G401 (cell line): ENCODE measurements around the gene SCP2. TPM values are rescaled to one million over a fixed set of nuclear protein-coding genes. Genes with fewer than 3 reads are reported as not detected.

ENCODE experiments used
- DNase-seq: peaks from one replicate; pipeline ENCODE4 v3.0.0-alpha.2; 2015; ENCODE audit warnings: low spot score
- in situ Hi-C: cut with HindIII; loops from 2 replicates; pipeline ENCODE4 v1.10.0; 2016; ENCODE audit warnings: low sequenced_read_pairs, mixed read lengths
- total RNA-seq: library from RNA; depleted of rRNA; stranded (reverse); fragments of >200 nt; shearing (Covaris generic); gene quantifications from 2 replicates; pipeline ENCODE4 v1.2.3, GENCODE V29; 2014

SCP2 gene
- total RNA-seq, 1 experiment from 2014 or later, result 50.9 TPM

DNA sequence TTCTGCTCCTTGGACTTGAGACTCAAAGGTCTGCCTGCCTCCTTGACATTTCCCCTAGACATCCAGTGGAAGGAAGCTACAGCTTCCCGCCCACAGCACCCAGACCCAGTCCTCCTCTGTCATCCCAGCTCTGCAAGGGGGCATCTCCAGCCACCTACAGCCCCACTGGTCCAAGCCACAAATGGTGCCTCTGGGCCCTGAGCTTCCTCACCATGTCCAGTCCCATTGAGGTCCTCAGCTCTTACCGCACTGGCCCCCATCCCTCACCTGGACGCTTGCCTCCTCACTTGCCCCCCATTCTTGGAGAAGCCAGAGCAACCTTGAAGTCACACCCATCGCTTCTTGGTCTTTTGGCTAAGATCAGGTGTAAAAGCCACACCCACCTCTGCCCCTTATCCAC lies 148.1 kb downstream of the SCP2 start:
- DNase-seq, result no peak
- in situ Hi-C loops, result no loop called here

GRCh38 chr1:53075761-53076163 lies 148.7 kb downstream of the SCP2 start:
- in situ Hi-C loops, result no loop called here
- DNase-seq, result no peak

DNA sequence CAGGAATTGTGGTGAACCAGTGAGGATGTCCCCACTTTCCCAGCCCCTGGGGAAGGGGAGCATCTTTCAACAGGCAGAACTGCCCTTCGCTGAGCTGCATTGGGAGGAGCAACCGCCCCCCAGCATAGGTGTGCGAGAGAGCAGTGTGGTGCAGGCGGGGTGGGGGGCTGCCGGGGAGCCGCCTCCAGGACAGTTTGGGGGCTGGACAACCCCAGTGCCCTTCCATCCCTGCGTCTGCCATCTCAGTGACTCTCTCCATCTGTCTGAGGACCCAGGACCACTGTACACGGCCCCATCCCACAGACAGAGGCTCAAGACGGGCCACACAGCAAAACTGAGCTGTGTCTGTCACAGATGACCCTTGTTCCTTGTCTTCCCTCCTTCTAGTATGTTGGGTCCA lies 149.1 kb downstream of the SCP2 start:
- in situ Hi-C loops, result no loop called here
- no peak for DNase-seq

- in situ Hi-C loops, result no loop called here
- no peak for DNase-seq
Observed at GRCh38 chr1:53076721-53077598, 149.9 kb downstream of the SCP2 start.

GRCh38 chr1:53077599-53077965 lies 150.5 kb downstream of the SCP2 start:
- DNase-seq, result no peak
- in situ Hi-C loops, result no loop called here

DNA sequence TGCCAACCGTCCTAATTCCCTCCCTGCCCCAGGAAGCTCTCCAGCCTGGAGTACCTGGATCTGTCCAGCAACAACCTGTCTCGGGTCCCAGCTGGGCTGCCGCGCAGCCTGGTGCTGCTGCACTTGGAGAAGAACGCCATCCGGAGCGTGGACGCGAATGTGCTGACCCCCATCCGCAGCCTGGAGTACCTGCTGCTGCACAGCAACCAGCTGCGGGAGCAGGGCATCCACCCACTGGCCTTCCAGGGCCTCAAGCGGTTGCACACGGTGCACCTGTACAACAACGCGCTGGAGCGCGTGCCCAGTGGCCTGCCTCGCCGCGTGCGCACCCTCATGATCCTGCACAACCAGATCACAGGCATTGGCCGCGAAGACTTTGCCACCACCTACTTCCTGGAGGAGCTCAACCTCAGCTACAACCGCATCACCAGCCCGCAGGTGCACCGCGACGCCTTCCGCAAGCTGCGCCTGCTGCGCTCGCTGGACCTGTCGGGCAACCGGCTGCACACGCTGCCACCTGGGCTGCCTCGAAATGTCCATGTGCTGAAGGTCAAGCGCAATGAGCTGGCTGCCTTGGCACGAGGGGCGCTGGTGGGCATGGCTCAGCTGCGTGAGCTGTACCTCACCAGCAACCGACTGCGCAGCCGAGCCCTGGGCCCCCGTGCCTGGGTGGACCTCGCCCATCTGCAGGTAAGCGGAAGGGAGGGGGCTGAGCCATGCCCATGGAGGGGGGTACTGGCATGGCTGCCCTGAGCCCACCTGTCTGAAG lies 151.4 kb downstream of the SCP2 start:
- in situ Hi-C loops, result no loop called here
- DNase-seq, result no peak

DNA sequence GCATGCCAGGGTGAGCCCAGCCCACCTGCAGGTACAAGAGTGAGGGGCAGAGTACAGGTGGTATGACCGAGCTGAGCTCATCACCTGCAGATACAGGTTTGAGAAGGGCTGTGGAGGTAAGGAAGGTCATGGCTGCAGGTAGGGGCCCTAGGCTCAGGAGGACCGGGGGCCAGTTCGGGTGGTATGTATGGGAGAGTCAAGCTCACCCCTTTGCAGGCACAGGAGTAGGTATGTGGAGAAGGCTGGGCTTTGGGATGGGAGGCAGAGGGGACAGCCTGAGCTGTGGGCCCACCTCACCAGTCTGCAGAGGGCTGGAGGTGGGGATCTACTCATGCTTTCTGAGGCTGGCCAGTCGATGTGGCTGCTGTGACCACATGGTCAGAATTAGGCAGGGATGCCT lies 152.2 kb downstream of the SCP2 start:
- DNase-seq, result no peak
- in situ Hi-C loops, result no loop called here

DNA sequence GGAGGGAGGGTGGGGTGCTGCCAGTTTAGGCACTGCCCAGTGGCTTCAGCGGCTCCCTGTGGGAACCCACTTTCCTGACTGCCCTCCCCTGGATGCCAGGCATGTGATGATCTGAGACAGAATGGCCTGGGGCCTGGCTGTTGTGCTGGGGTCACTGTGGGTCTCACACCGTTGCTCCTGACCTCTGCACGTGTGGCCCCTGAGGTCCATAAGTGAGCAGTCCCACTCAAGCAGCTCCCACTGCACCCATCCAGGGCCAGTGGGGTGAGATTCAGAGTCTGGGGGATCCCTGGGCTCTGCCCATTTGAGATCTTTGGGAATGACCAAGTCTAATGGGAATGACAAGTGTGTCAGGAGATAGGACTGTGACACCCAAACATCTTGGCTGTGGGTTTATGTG lies 153.0 kb downstream of the SCP2 start:
- no peak for DNase-seq
- in situ Hi-C loops, result no loop called here

DNA sequence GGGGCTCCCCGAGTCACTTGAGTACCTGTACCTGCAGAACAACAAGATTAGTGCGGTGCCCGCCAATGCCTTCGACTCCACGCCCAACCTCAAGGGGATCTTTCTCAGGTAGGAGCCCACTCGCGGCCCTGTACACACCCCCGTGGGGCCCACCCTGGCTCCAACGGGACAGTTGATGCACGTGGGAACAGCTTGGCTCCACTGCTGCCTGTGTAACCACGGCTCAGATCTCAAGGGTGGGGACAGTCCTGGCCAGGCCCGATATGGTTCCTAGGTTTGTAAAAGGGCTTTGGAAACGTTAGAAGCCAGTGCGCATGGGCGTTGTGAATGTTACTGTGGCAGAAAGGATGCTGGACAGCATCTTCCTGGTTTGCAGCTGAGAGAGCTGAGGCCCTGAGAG lies 153.7 kb downstream of the SCP2 start:
- in situ Hi-C loops, result no loop called here
- DNase-seq, result no peak

- DNase-seq, result no peak
- in situ Hi-C loops, result no loop called here
Observed at GRCh38 chr1:53081384-53082066, 154.4 kb downstream of the SCP2 start.

- in situ Hi-C loops, result no loop called here
- DNase-seq, result no peak
Observed at GRCh38 chr1:53082826-53083455, 155.9 kb downstream of the SCP2 start.

- in situ Hi-C loops, result no loop called here
- no peak for DNase-seq
Observed at GRCh38 chr1:53083636-53084588, 156.8 kb downstream of the SCP2 start.

GRCh38 chr1:53084589-53084971 lies 157.5 kb downstream of the SCP2 start:
- in situ Hi-C loops, result no loop called here
- no peak for DNase-seq

DNA sequence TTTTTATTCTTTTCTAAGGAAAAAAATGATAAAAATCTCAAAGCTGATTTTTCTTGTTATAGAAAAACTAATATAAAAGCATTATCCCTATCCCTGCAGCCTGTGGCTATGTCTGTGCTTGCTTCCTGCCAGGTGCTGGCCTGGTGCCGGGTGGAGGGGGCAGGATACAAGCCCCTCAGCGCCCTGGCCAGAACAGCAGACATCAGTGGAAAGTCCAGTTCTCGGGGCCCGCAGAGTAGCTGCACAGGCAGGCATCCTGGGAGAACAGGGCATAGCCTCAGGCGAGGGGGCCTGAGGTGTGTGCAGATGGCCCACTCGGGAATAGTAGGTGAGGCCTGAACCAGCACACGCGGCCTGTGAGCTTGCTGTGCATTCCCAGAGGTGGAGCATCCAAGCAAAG lies 158.3 kb downstream of the SCP2 start:
- in situ Hi-C loops, result no loop called here
- DNase-seq, result no peak

DNA sequence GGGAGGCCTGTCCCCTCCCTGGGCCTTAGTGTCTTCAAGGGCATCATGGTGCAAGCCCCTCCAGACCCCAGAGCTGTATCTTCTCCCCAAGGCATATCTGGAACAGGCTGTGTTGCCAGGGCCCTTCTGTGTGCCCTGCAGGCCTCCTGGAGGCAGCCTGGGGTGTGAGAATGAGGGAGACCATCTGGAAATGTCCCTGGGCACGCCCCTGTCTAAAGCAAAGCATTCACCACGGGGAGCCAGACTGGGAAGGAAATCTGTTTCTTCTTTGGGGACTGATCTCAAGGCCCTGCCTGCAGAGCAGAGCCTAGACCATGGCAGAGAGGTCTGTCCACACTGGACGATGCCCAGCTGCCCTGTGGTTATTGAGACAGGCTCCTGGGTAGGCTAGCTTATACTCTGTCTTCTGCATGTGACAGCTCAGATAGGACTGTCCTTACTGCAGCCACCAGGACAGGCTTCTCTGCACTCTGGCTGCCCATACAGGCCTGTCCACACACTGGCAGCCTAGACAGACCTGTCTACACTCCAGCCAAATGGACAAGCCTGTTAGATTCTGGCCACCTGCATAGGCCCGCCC lies 159.5 kb downstream of the SCP2 start:
- peak; percentile 60 for DNase-seq
- in situ Hi-C loops, result no loop called here

GRCh38 chr1:53087332-53088285 lies 160.5 kb downstream of the SCP2 start:
- in situ Hi-C loops, result no loop called here
- DNase-seq, result no peak

GRCh38 chr1:53088616-53089300 lies 161.7 kb downstream of the SCP2 start:
- in situ Hi-C loops, result no loop called here

More at GRCh38 chr1:53088616-53089300, 161.7 kb downstream of the SCP2 start:
- DNase-seq, result no peak
